ENCODE data around the gene ERV3-1. TPM values are rescaled to one million over a fixed set of nuclear protein-coding genes. Genes with fewer than 3 reads are reported as not detected.
"Not testable (repeated sequence)": the region's sequence is repeated elsewhere in the genome, so short reads cannot be mapped to it uniquely, and the experiment has no call there.

Gene ERV3-1
- 70.3 TPM for polyA plus RNA-seq (ENCODE audit: insufficient read length)
- long read RNA-seq, donor 1, transcript ERV3-1-201 (2 exons, 2,719 nt) = major isoform, 28 of 34 reads
- long read RNA-seq, donor 1, partial matches to known transcripts = 5 of 34 reads
- long read RNA-seq, donor 1, other reads (novel, unspliced or antisense) = 0 of 34 reads
- long read RNA-seq, donor 2, transcript ERV3-1-201 (2 exons, 2,719 nt) = major isoform, 20 of 20 reads
- long read RNA-seq, donor 2, partial matches to known transcripts = 0 of 20 reads
- long read RNA-seq, donor 2, other reads (novel, unspliced or antisense) = 0 of 20 reads
- long read RNA-seq, donor 3, transcript ERV3-1-201 (2 exons, 2,719 nt) = major isoform, 16 of 18 reads
- long read RNA-seq, donor 3, partial matches to known transcripts = 0 of 18 reads
- long read RNA-seq, donor 3, other reads (novel, unspliced or antisense) = 0 of 18 reads
- long read RNA-seq, donor 4, partial matches to known transcripts = 0 of 2 reads
- long read RNA-seq, donor 4, other reads (novel, unspliced or antisense) = 0 of 2 reads
- long read RNA-seq, donor 5, transcript ERV3-1-201 (2 exons, 2,719 nt) = major isoform, 13 of 13 reads
- long read RNA-seq, donor 5, partial matches to known transcripts = 0 of 13 reads
- long read RNA-seq, donor 5, other reads (novel, unspliced or antisense) = 0 of 13 reads
- long read RNA-seq, donor 6, transcript ERV3-1-201 (2 exons, 2,719 nt) = major isoform, 5 of 6 reads
- long read RNA-seq, donor 6, partial matches to known transcripts = 0 of 6 reads
- long read RNA-seq, donor 6, other reads (novel, unspliced or antisense) = 0 of 6 reads
- long read RNA-seq, donor 7, transcript ERV3-1-201 (2 exons, 2,719 nt) = major isoform, 21 of 21 reads
- long read RNA-seq, donor 7, partial matches to known transcripts = 0 of 21 reads
- long read RNA-seq, donor 7, other reads (novel, unspliced or antisense) = 0 of 21 reads
- long read RNA-seq, donor 8, transcript ERV3-1-201 (2 exons, 2,719 nt) = major isoform, 7 of 8 reads
- long read RNA-seq, donor 8, partial matches to known transcripts = 0 of 8 reads
- long read RNA-seq, donor 8, other reads (novel, unspliced or antisense) = 0 of 8 reads

GRCh38 chr7:65006094-65006992, at the start of gene ERV3-1:
Gene ERV3-1, minus strand, starts transcription at chr7:65006687. Its CDS starts 13,661 bp downstream, at chr7:64993026.
- peak; percentile 94 for DNase-seq

GRCh38 chr7:65055786-65056185, 49.3 kb upstream of the ERV3-1 start:
- not testable (repeated sequence) for DNase-seq

- DNase-seq = not testable (repeated sequence)
Observed at GRCh38 chr7:65054466-65054994, 48.0 kb upstream of the ERV3-1 start.

- DNase-seq = not testable (repeated sequence)
Observed at GRCh38 chr7:65051654-65052053, 45.2 kb upstream of the ERV3-1 start.

- DNase-seq = not testable (repeated sequence)
Observed at GRCh38 chr7:65051139-65051538, 44.7 kb upstream of the ERV3-1 start.

- not testable (repeated sequence) for DNase-seq
Observed at GRCh38 chr7:65046329-65046728, 39.8 kb upstream of the ERV3-1 start.

GRCh38 chr7:65045589-65045988, 39.1 kb upstream of the ERV3-1 start:
- DNase-seq = not testable (repeated sequence)

- peak; percentile 40 for DNase-seq
Observed at GRCh38 chr7:65038767-65039166, 32.3 kb upstream of the ERV3-1 start.

GRCh38 chr7:65037740-65038688, 31.5 kb upstream of the ERV3-1 start:
- peak; percentile 89 for DNase-seq

GRCh38 chr7:65036526-65036925, 30.0 kb upstream of the ERV3-1 start:
- DNase-seq = not testable (repeated sequence)

GRCh38 chr7:65035469-65035868, 29.0 kb upstream of the ERV3-1 start:
- DNase-seq = not testable (repeated sequence)

GRCh38 chr7:65034120-65034782, 27.8 kb upstream of the ERV3-1 start:
- not testable (repeated sequence) for DNase-seq

GRCh38 chr7:65033391-65033790, 26.9 kb upstream of the ERV3-1 start:
- DNase-seq = not testable (repeated sequence)

- DNase-seq = not testable (repeated sequence)
Observed at GRCh38 chr7:65025023-65025422, 18.5 kb upstream of the ERV3-1 start.

GRCh38 chr7:65020978-65021377, 14.5 kb upstream of the ERV3-1 start:
- not testable (repeated sequence) for DNase-seq

GRCh38 chr7:65009881-65010280, 3.4 kb upstream of the ERV3-1 start:
- not testable (repeated sequence) for DNase-seq

- not testable (repeated sequence) for DNase-seq
Observed at GRCh38 chr7:65009394-65009793, 2.9 kb upstream of the ERV3-1 start.

GRCh38 chr7:65007036-65007435, 549 bp upstream of the ERV3-1 start:
- not testable (repeated sequence) for DNase-seq

- no peak for DNase-seq
Observed at GRCh38 chr7:65004575-65004974, 1.9 kb downstream of the ERV3-1 start.
